Gastroesophageal sphincter (tissue), 3 donors: ENCODE measurements around the gene AKAP8L.

Experiments
- EP300 ChIP-seq: sonication (generic); formaldehyde crosslinking; IDR thresholded peaks from one replicate; pipeline ENCODE4 v1.6.1; 2017; ENCODE audit warnings: antibody characterized with exemption, mild to moderate bottlenecking
- POLR2AphosphoS5 ChIP-seq: sonication (generic); formaldehyde crosslinking; IDR thresholded peaks from one replicate; pipeline ENCODE4 v1.6.1; 2017; ENCODE audit warnings: antibody characterized with exemption
- TF ChIP-seq, protein P1 (sequence below), 4 experiments: fragments of 200-600 bp in 2 of 4; fragments of 450-650 bp in 2 of 4; sonication (generic) in 1 of 4; IDR thresholded peaks; one replicate each; pipeline ENCODE4 v1.5.1; 2017 to 2019; ENCODE audit warnings: antibody characterized with exemption in 4 of 4, mild to moderate bottlenecking in 2 of 4, moderate library complexity in 2 of 4

DNA sequence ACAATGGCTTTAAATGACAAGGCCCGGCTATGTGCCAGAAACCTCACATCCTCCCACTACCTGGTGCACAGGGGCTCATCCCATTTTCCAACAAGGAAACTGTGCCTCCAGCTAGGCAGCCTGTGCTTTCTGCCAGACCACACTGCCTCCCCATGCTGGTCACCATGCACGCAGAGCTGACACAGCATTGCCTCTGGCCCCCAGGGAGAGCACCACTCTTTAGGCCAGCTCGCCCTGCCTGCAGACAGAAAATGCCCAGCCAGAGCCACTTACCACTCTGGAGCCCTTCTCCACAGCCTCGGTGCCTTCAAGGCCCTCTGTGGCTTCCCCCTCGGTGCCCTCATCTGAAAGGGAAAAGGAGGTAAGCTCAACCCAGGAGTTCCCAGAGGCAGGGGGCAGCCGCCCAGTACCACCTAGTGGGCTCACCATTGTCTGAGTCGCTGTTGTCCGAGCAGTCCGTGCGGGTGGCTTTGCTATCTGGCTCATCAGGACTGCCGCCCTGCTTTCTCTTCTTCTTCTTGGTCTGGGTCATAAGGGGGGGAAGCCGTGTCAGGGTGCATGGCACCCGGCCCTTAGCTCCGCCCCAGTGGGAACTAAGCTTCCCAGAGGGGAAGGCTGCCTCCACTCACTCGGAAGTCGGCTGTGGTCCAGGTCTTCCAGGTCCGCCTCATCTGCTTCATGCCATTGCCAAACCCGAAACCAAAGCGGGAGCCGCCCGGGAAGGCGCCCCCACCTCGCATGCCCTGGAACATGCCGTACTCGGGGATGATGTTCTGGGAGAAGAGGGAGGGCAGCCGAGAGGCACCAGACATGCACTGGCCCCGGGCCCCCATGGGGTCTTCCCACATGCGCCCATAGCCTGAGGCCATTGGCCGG, 18.0 kb downstream of the AKAP8L start:
- TF ChIP-seq, protein P1, sequence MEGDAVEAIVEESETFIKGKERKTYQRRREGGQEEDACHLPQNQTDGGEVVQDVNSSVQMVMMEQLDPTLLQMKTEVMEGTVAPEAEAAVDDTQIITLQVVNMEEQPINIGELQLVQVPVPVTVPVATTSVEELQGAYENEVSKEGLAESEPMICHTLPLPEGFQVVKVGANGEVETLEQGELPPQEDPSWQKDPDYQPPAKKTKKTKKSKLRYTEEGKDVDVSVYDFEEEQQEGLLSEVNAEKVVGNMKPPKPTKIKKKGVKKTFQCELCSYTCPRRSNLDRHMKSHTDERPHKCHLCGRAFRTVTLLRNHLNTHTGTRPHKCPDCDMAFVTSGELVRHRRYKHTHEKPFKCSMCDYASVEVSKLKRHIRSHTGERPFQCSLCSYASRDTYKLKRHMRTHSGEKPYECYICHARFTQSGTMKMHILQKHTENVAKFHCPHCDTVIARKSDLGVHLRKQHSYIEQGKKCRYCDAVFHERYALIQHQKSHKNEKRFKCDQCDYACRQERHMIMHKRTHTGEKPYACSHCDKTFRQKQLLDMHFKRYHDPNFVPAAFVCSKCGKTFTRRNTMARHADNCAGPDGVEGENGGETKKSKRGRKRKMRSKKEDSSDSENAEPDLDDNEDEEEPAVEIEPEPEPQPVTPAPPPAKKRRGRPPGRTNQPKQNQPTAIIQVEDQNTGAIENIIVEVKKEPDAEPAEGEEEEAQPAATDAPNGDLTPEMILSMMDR (IDR thresholded peaks at IDR 0.05): no peak
- no peak for TF ChIP-seq EP300
- no peak for TF ChIP-seq POLR2AphosphoS5
